PC-3 (cell line): Measurements from ENCODE around the gene KRTAP10-11. TPM values are rescaled to one million over a fixed set of nuclear protein-coding genes. Genes with fewer than 3 reads are reported as not detected.

Experiments
- ATAC-seq: fragments of 200-7000 bp; cut with Tn5 transposase; 2 replicates; pipeline ENCODE4 v1.9.1; 2020; ENCODE audit warnings: mild to moderate bottlenecking, moderate library complexity
- BruUV-seq: library from RNA; stranded (reverse); fragments of 400-500 nt; replicated peaks from 2 replicates; lab custom pipeline; 2021; lab: Mats Ljungman, UMichigan
- CTCF ChIA-PET: fragments of 300-600 bp; sonication (Branson Sonifier 250); formaldehyde crosslinking; loops from one replicate; lab custom pipeline; 2022; ENCODE audit warnings: antibody characterized with exemption; lab: Charles Lee
- POLR2A ChIA-PET: fragments of 300-600 bp; sonication (Branson Sonifier 250); formaldehyde crosslinking; loops from one replicate; lab custom pipeline; 2022; ENCODE audit warnings: antibody characterized with exemption; ENCODE audit not compliant: unreplicated experiment; lab: Charles Lee
- DNase-seq: peaks from one replicate; pipeline ENCODE4 v3.0.0-alpha.2; 2015
- H2AFZ ChIP-seq: fragments of 300-600 bp; sonication (generic); 2 replicates; pipeline ENCODE4 v1.6.0; 2016; ENCODE audit warnings: antibody characterized with exemption, low read length
- H3F3A ChIP-seq: fragments of 300-600 bp; sonication (generic); one replicate; pipeline ENCODE4 v1.6.0; 2017; ENCODE audit warnings: antibody characterized with exemption, low read length, control low read depth, mild to moderate bottlenecking; ENCODE audit not compliant: unreplicated experiment
- H3K27ac ChIP-seq: fragments of 300-600 bp; sonication (generic); 2 replicates; pipeline ENCODE4 v1.5.1; 2016; ENCODE audit warnings: mild to moderate bottlenecking, low read length
- H3K27me3 ChIP-seq: fragments of 300-600 bp; sonication (generic); 2 replicates; pipeline ENCODE4 v1.6.1; 2016; ENCODE audit warnings: low read length, mixed read lengths
- H3K36me3 ChIP-seq: fragments of 300-600 bp; sonication (generic); 2 replicates; pipeline ENCODE4 v1.6.1; 2016; ENCODE audit warnings: low read depth, mixed run types, low read length, mixed read lengths
- H3K4me1 ChIP-seq: fragments of 300-600 bp; sonication (generic); 2 replicates; pipeline ENCODE4 v1.5.1; 2016; ENCODE audit warnings: low read length; ENCODE audit not compliant: insufficient read depth
- H3K4me2 ChIP-seq: fragments of 300-600 bp; sonication (generic); 2 replicates; pipeline ENCODE4 v1.6.0; 2016; ENCODE audit warnings: low read length
- H3K4me3 ChIP-seq: fragments of 300-600 bp; sonication (generic); 2 replicates; pipeline ENCODE4 v1.5.1; 2016; ENCODE audit warnings: mild to moderate bottlenecking, low read length, mixed read lengths
- H3K79me2 ChIP-seq: fragments of 300-600 bp; sonication (generic); 2 replicates; pipeline ENCODE4 v1.6.1; 2017; ENCODE audit warnings: low read length, mixed read lengths
- H3K9ac ChIP-seq: fragments of 300-600 bp; sonication (generic); 2 replicates; pipeline ENCODE4 v1.6.0; 2016; ENCODE audit warnings: mild to moderate bottlenecking, low read length
- H3K9me2 ChIP-seq: fragments of 300-600 bp; sonication (generic); replicated peaks from 2 replicates; pipeline ENCODE4 v1.6.1; 2016; ENCODE audit warnings: mixed run types, low read length, mixed read lengths
- H3K9me3 ChIP-seq: fragments of 300-600 bp; sonication (generic); 2 replicates; pipeline ENCODE4 v1.6.1; 2016; ENCODE audit warnings: low read length, mixed read lengths
- H4K20me1 ChIP-seq: fragments of 300-600 bp; sonication (generic); 2 replicates; pipeline ENCODE4 v1.6.1; 2016; ENCODE audit warnings: low read length, mixed read lengths
- CTCF ChIP-seq: fragments of 300-600 bp; sonication (generic); conservative IDR thresholded peaks from 2 replicates; pipeline ENCODE4 v1.5.1; 2017; ENCODE audit warnings: antibody characterized with exemption, low read depth, mild to moderate bottlenecking, low read length
- EZH2 ChIP-seq: fragments of 300-600 bp; sonication (generic); IDR thresholded peaks from one replicate; pipeline ENCODE4 v1.6.1; 2017; ENCODE audit warnings: antibody characterized with exemption, mild to moderate bottlenecking, low read length; ENCODE audit not compliant: unreplicated experiment
- EZH2phosphoT487 ChIP-seq: fragments of 300-600 bp; sonication (generic); IDR thresholded peaks from 2 replicates; pipeline ENCODE4 v1.6.1; 2018; ENCODE audit warnings: mild to moderate bottlenecking, antibody characterized with exemption, low read length, borderline replicate concordance
- intact Hi-C: fragments of 100-400 bp; cut with micrococcal nuclease; formaldehyde crosslinking; loops from 2 replicates; pipeline ENCODE4 v1.9.0; 2023
- total RNA-seq: library from RNA; depleted of rRNA; stranded (reverse); fragments of >200 nt; gene quantifications from 2 replicates; pipeline ENCODE4 v1.2.3, GENCODE V29; 2014

The KRTAP10-11 gene
- total RNA-seq, 1 experiment from 2014 or later: not detected

- Histone ChIP-seq H4K20me1 (no peaks in the 10 kb centered on the region), H3K27me3 (no peaks in the 10 kb centered on the region), H3K79me2 (no peaks in the 10 kb centered on the region), H2AFZ (no peak overlapping the region), H3K9me2 (no peaks in the 10 kb centered on the region), H3F3A (no peaks in the 10 kb centered on the region), H3K9me3 (no peaks in the 10 kb centered on the region), H3K4me2 (no peak overlapping the region), H3K4me1 (no peaks in the 10 kb centered on the region), H3K4me3 (no peak overlapping the region), H3K36me3 (no peaks in the 10 kb centered on the region), H3K27ac (no peak overlapping the region), H3K9ac (no peak overlapping the region)
- ChIA-PET CTCF (no interaction called here), POLR2A (no interaction called here)
- ATAC-seq (no peak), DNase-seq (no peak)
- intact Hi-C loops: no loop called here
- TF ChIP-seq EZH2phosphoT487 (no peak), EZH2 (no peak), CTCF (no peak)
- no TSS peak for BruUV-seq
Observed at GRCh38 chr21:44681152-44681551, 34.9 kb downstream of the KRTAP10-11 start.

GRCh38 chr21:44681861-44682579 is 35.8 kb downstream of the KRTAP10-11 start, which contains the start of gene KRTAP12-1:
KRTAP12-1 (minus strand) TSS chr21:44682163; CDS start chr21:44682123, 40 bp downstream.
- Histone ChIP-seq H2AFZ (no peak within 1 kb of the TSS), H3K9me3 (no peaks in the 10 kb centered on the region), H3F3A (no peaks in the 10 kb centered on the region), H3K4me2 (no peak within 1 kb of the TSS), H3K4me1 (no peaks in the 10 kb centered on the region), H3K27me3 (no peaks in the 10 kb centered on the region), H3K79me2 (no peaks in the 10 kb centered on the region), H3K36me3 (no peaks in the 10 kb centered on the region), H3K27ac (no peak within 1 kb of the TSS), H4K20me1 (no peaks in the 10 kb centered on the region), H3K4me3 (no peak within 1 kb of the TSS), H3K9me2 (no peaks in the 10 kb centered on the region), H3K9ac (no peak within 1 kb of the TSS)
- ChIA-PET CTCF (no interaction called here), POLR2A (no interaction called here)
- ATAC-seq: no peak
- no peak for TF ChIP-seq EZH2
- no peak for TF ChIP-seq EZH2phosphoT487
- TF ChIP-seq CTCF: no peak
- no peak for DNase-seq
- BruUV-seq: no TSS peak
- intact Hi-C loops: no loop called here

DNA sequence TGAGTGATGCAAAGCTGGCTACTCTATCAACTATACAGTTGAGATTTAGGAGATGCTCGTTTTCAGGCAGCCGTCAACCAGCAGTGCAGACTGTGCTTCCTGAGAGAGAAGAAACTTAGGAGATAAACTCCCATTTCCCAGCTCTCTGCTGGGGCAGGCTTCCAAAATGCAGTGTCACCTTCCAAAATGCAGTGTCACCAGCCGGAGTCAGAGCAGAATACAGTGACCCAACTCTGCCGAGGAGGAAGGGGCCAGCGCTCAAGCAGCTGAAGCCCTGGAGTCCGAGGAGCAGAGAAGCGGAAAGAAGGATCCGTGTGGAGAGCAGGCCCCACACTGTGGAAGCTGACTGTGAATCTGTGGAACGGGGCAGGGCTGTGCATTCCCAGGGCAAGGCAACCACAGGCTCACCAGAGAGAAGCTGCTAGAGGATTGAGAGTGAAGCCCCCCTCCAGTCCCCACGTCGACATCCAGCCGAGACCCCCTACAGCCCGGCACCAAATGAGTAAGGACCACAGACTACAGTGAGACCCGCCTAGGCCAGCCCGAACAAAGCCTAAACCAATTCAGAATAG is 36.5 kb downstream of the KRTAP10-11 start:
- no peak for ATAC-seq
- ChIA-PET CTCF (no interaction called here), POLR2A (no interaction called here)
- no peaks in the 10 kb centered on the region for H4K20me1 ChIP-seq
- H3K9me2 ChIP-seq: no peaks in the 10 kb centered on the region
- H3K79me2 ChIP-seq: no peaks in the 10 kb centered on the region
- H3K4me2 ChIP-seq: no peak overlapping the region
- no peak overlapping the region for H3K9ac ChIP-seq
- no peaks in the 10 kb centered on the region for H3K27me3 ChIP-seq
- no TSS peak for BruUV-seq
- no peak for DNase-seq
- H3K4me1 ChIP-seq: no peaks in the 10 kb centered on the region
- TF ChIP-seq CTCF (no peak), EZH2 (no peak), EZH2phosphoT487 (no peak)
- no peaks in the 10 kb centered on the region for H3K9me3 ChIP-seq
- H3F3A ChIP-seq: no peaks in the 10 kb centered on the region
- H3K27ac ChIP-seq: no peak overlapping the region
- H2AFZ ChIP-seq: no peak overlapping the region
- no peaks in the 10 kb centered on the region for H3K36me3 ChIP-seq
- intact Hi-C loops: no loop called here
- no peak overlapping the region for H3K4me3 ChIP-seq
